ENCODE results near the gene C1orf167.

The C1orf167 gene

DNA sequence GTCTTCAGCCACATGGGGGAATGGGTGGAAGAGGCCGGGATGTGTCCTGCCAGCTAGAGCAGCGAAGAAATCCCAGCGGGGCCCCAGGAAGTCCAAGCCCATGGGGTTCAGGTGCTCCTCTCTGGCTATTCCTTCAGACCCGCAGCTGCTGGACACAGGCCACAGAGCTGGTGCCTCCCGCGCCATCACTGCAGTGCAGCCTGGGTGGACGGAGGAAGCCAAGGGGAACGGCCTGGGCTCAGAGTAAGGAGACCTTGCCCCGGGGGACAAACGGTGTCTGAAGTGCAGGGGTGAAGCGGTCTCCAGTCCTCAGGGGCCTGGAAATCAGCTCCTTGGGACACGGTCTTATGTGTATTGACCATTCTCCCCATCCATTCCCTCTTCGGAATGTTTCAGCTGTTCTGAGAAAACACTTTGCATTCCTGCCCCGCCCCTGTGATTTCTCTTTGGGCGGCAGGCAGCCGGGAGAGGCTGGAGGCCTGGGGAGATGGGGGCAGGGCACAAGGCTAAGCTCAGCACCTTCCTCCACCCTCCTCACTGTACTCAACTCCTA lies 25.3 kb downstream of the C1orf167 start:
- no peak for DNase-seq (ENCODE audit: low spot score)
- H2BK120ac ChIP-seq (ENCODE audit: low read depth, low read length) = peak overlapping the region; percentile 88
- peak overlapping the region; percentile 89 for H3K27ac ChIP-seq (replicated peaks; ENCODE audit: low read length)
- H3K18ac ChIP-seq (ENCODE audit: low read length) = peak overlapping the region; percentile 96
- H3K9me3 ChIP-seq (replicated peaks in 1 of 2; ENCODE audit: control insufficient read depth in 2 of 2, insufficient read depth in 1 of 2, low read depth in 1 of 2, low read length in 2 of 2) = peaks cover 0 to 1% of the 10 kb centered on the region in 2 donors
- peak overlapping the region; percentile 27 for H3K4me2 ChIP-seq (ENCODE audit: insufficient read depth, low read length, poor library complexity, severe bottlenecking)
- H2BK15ac ChIP-seq (ENCODE audit: low read length) = no peak overlapping the region
- H3K14ac ChIP-seq (ENCODE audit: low read length) = peak overlapping the region; percentile 28
- no peak overlapping the region for H3K4ac ChIP-seq (ENCODE audit: low read length)
- peaks cover 29 to 35% of the 10 kb centered on the region in 2 donors for H3K4me1 ChIP-seq (ENCODE audit: control insufficient read depth in 2 of 2, insufficient read depth in 1 of 2, low read depth in 1 of 2, low read length in 2 of 2)
- no CpG with 5 or more reads among the region's 16 CpGs for WGBS, 2 donors (ENCODE audit: extremely low coverage in 2 of 2, insufficient read length in 2 of 2, insufficient replicate concordance in 1 of 2)
- H3K79me1 ChIP-seq (ENCODE audit: low read depth, low read length) = peaks cover 2% of the 10 kb centered on the region
- H2AK5ac ChIP-seq (ENCODE audit: low read depth, low read length) = peak overlapping the region; percentile 54
- no peak overlapping the region for H4K8ac ChIP-seq (ENCODE audit: low read depth, low read length)
- H4K91ac ChIP-seq (ENCODE audit: low read depth, low read length, poor library complexity) = no peak overlapping the region
- H3K27me3 ChIP-seq (ENCODE audit: control insufficient read depth in 3 of 3, insufficient read depth in 3 of 3, low read depth in 1 of 3, low read length in 3 of 3) = no peaks in the 10 kb centered on the region
- peak overlapping the region; percentile 91 for H2BK12ac ChIP-seq (ENCODE audit: low read length)
- no peak overlapping the region for H3K4me3 ChIP-seq (ENCODE audit: low read length in 2 of 2)
- H2AFZ ChIP-seq (ENCODE audit: low read length) = no peak overlapping the region
- H2BK5ac ChIP-seq (ENCODE audit: low read length) = peak overlapping the region; percentile 69
- peak overlapping the region; percentile 59 for H3K23ac ChIP-seq (ENCODE audit: low read depth, low read length, poor library complexity)
- peak overlapping the region; percentile 56 for H3K9ac ChIP-seq (ENCODE audit: low read depth, low read length, poor library complexity)
- peaks cover 2 to 19% of the 10 kb centered on the region in 2 donors for H3K36me3 ChIP-seq (replicated peaks in 1 of 2; ENCODE audit: control insufficient read depth in 2 of 2, insufficient read depth in 2 of 2, low read length in 2 of 2)

DNA sequence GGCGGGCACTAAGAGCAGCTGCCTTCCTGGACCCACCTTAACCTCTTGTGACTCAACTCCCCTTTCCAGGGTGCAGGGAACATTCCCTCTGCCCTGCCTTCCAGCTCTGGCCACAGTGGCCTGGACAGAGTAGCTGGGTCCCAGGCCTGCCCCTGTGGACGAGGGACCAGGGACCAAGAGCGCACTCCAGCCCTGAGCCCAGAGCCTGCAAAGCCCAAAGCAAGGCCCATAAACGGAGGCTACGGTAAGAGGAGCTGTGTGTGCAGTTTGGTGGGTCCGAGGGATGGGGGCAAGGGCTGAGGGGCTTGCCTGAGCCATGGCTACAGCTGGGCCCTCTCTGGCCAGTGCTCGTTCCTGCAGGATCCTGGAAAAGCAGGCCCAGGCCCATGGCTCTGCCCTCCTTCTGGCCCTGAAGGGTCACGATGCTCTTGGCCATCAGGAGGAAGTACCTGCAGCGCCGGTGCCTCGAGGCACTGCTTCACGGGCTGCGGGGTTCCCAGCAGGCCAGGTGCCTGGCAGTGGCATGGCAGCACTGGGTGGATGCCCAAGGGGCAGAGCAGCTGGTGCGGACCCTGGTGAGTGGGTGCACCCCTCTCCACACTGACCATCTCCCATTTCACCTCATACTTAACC lies 25.9 kb downstream of the C1orf167 start:
- H3K18ac ChIP-seq (ENCODE audit: low read length) = peak overlapping the region; percentile 94
- peak overlapping the region; percentile 0 for H3K23ac ChIP-seq (ENCODE audit: low read depth, low read length, poor library complexity)
- H3K4ac ChIP-seq (ENCODE audit: low read length) = peak overlapping the region; percentile 93
- H3K27ac ChIP-seq (replicated peaks; ENCODE audit: low read length) = peak overlapping the region; percentile 89
- peak overlapping the region; percentile 69 for H2BK5ac ChIP-seq (ENCODE audit: low read length)
- DNase-seq (ENCODE audit: low spot score) = no peak
- no peak overlapping the region for H3K4me3 ChIP-seq (ENCODE audit: low read length in 2 of 2)
- H3K27me3 ChIP-seq (ENCODE audit: control insufficient read depth in 3 of 3, insufficient read depth in 3 of 3, low read depth in 1 of 3, low read length in 3 of 3) = no peaks in the 10 kb centered on the region
- H3K4me2 ChIP-seq (ENCODE audit: insufficient read depth, low read length, poor library complexity, severe bottlenecking) = no peak overlapping the region
- peak overlapping the region; percentile 28 for H3K14ac ChIP-seq (ENCODE audit: low read length)
- H3K36me3 ChIP-seq (replicated peaks in 1 of 2; ENCODE audit: control insufficient read depth in 2 of 2, insufficient read depth in 2 of 2, low read length in 2 of 2) = peaks cover 5 to 24% of the 10 kb centered on the region in 2 donors
- H4K8ac ChIP-seq (ENCODE audit: low read depth, low read length) = peak overlapping the region; percentile 43
- H3K9ac ChIP-seq (ENCODE audit: low read depth, low read length, poor library complexity) = peak overlapping the region; percentile 56
- peaks cover 29 to 35% of the 10 kb centered on the region in 2 donors for H3K4me1 ChIP-seq (ENCODE audit: control insufficient read depth in 2 of 2, insufficient read depth in 1 of 2, low read depth in 1 of 2, low read length in 2 of 2)
- no peak overlapping the region for H2AFZ ChIP-seq (ENCODE audit: low read length)
- H2BK15ac ChIP-seq (ENCODE audit: low read length) = peak overlapping the region; percentile 88
- H3K79me1 ChIP-seq (ENCODE audit: low read depth, low read length) = peaks cover 2% of the 10 kb centered on the region
- H4K91ac ChIP-seq (ENCODE audit: low read depth, low read length, poor library complexity) = peak overlapping the region; percentile 97
- no CpG with 5 or more reads among the region's 14 CpGs for WGBS, 2 donors (ENCODE audit: extremely low coverage in 2 of 2, insufficient read length in 2 of 2, insufficient replicate concordance in 1 of 2)
- peak overlapping the region; percentile 99 for H2BK12ac ChIP-seq (ENCODE audit: low read length)
- H2BK120ac ChIP-seq (ENCODE audit: low read depth, low read length) = peak overlapping the region; percentile 88
- H3K9me3 ChIP-seq (replicated peaks in 1 of 2; ENCODE audit: control insufficient read depth in 2 of 2, insufficient read depth in 1 of 2, low read depth in 1 of 2, low read length in 2 of 2) = peaks cover 0 to 2% of the 10 kb centered on the region in 2 donors
- peak overlapping the region; percentile 91 for H2AK5ac ChIP-seq (ENCODE audit: low read depth, low read length)

DNA sequence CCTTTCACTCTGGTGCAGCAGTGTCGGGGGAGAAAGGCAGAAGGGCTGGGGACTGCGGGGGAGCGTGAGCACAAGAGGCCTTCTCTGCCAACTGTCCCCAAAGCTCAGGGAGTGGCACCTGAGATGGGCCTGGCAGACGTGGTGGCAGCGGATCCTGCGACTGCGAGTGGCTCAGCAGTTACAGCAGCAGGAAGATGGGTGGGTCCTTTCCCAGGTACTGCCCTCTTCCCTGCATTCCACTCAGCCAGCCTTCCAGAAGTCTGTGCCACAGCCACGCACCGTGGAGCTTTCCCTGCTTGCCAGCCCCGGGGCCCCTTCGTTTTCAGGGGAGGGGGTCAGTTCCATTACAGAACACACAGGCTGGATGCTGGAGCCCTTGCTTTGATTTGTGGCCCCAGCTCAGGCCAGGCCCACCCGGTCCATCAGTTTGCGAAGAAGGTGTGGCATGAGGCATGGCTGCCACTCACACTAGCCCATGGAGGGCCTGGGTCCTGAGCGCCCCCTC lies 26.6 kb downstream of the C1orf167 start:
- no CpG with 5 or more reads among the region's 14 CpGs for WGBS, 2 donors (ENCODE audit: extremely low coverage in 2 of 2, insufficient read length in 2 of 2, insufficient replicate concordance in 1 of 2)
- H3K4me3 ChIP-seq (ENCODE audit: low read length in 2 of 2) = no peak overlapping the region
- peaks cover 29 to 35% of the 10 kb centered on the region in 2 donors for H3K4me1 ChIP-seq (ENCODE audit: control insufficient read depth in 2 of 2, insufficient read depth in 1 of 2, low read depth in 1 of 2, low read length in 2 of 2)
- peaks cover 2% of the 10 kb centered on the region for H3K79me1 ChIP-seq (ENCODE audit: low read depth, low read length)
- H2BK5ac ChIP-seq (ENCODE audit: low read length) = peak overlapping the region; percentile 69
- peaks cover 0 to 2% of the 10 kb centered on the region in 2 donors for H3K9me3 ChIP-seq (replicated peaks in 1 of 2; ENCODE audit: control insufficient read depth in 2 of 2, insufficient read depth in 1 of 2, low read depth in 1 of 2, low read length in 2 of 2)
- H2BK120ac ChIP-seq (ENCODE audit: low read depth, low read length) = no peak overlapping the region
- peaks cover 5 to 24% of the 10 kb centered on the region in 2 donors for H3K36me3 ChIP-seq (replicated peaks in 1 of 2; ENCODE audit: control insufficient read depth in 2 of 2, insufficient read depth in 2 of 2, low read length in 2 of 2)
- H3K27ac ChIP-seq (replicated peaks; ENCODE audit: low read length) = no peak overlapping the region
- no peak overlapping the region for H4K8ac ChIP-seq (ENCODE audit: low read depth, low read length)
- peak overlapping the region; percentile 65 for H3K14ac ChIP-seq (ENCODE audit: low read length)
- H4K91ac ChIP-seq (ENCODE audit: low read depth, low read length, poor library complexity) = no peak overlapping the region
- peak overlapping the region; percentile 91 for H2AK5ac ChIP-seq (ENCODE audit: low read depth, low read length)
- H3K23ac ChIP-seq (ENCODE audit: low read depth, low read length, poor library complexity) = no peak overlapping the region
- H3K18ac ChIP-seq (ENCODE audit: low read length) = peak overlapping the region; percentile 82
- H3K27me3 ChIP-seq (ENCODE audit: control insufficient read depth in 3 of 3, insufficient read depth in 3 of 3, low read depth in 1 of 3, low read length in 3 of 3) = no peaks in the 10 kb centered on the region
- H2BK12ac ChIP-seq (ENCODE audit: low read length) = peak overlapping the region; percentile 99
- no peak for DNase-seq (ENCODE audit: low spot score)
- H2AFZ ChIP-seq (ENCODE audit: low read length) = no peak overlapping the region
- peak overlapping the region; percentile 46 for H3K9ac ChIP-seq (ENCODE audit: low read depth, low read length, poor library complexity)
- peak overlapping the region; percentile 88 for H2BK15ac ChIP-seq (ENCODE audit: low read length)
- H3K4me2 ChIP-seq (ENCODE audit: insufficient read depth, low read length, poor library complexity, severe bottlenecking) = no peak overlapping the region
- peak overlapping the region; percentile 13 for H3K4ac ChIP-seq (ENCODE audit: low read length)

Data from neuronal stem cell (in vitro differentiated cells).